ENCODE results near the gene ZSCAN5B.

DNA sequence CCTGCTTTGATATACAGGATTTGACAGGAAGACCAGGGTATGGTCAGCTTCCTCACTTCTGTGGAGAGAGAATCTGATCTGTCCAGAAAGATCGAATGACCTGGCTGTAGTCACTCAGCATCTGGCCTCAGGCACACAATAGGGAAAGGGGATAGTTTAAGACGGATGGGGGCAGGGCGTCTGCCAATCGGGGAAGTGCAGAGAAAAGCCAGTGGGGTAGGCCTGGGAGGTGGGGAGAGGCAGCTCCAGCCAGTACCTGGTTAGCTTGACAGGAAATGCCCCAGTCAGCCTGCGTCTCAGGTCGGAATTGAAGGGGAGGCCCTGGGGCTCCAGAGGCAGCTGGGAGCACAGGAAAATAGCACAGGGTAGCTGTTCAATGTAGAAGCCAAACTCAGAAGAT, 44.1 kb downstream of the ZSCAN5B start:
- TF ChIP-seq CTCF (IDR thresholded peaks at IDR 0.05; ENCODE audit: low read length) = no peak
- no peak for TF ChIP-seq EZH2 (optimal IDR thresholded peaks at IDR 0.05; ENCODE audit: low read depth, low read length)
- TF ChIP-seq EZH2phosphoT487 (IDR thresholded peaks at IDR 0.05; ENCODE audit: low read length) = no peak

Data from MM.1S (cell line).